ENCODE measurements around the gene LIPC. TPM values are rescaled to one million over a fixed set of nuclear protein-coding genes. Genes with fewer than 3 reads are reported as not detected.

The LIPC gene
- total RNA-seq, 1 donor from 2014 or later = not detected

- DNase-seq (ENCODE audit: low spot score in 2 of 2) (no peak), FAIRE-seq (no peak)
Measured at GRCh38 chr15:58546635-58547627, 115.1 kb downstream of the LIPC start.

GRCh38 chr15:58547628-58548307, 116.0 kb downstream of the LIPC start:
- no peak for DNase-seq (ENCODE audit: low spot score in 2 of 2)
- FAIRE-seq = no peak

- FAIRE-seq (no peak), DNase-seq (ENCODE audit: low spot score in 2 of 2) (no peak)
Measured at GRCh38 chr15:58548308-58549012, 116.7 kb downstream of the LIPC start.

DNA sequence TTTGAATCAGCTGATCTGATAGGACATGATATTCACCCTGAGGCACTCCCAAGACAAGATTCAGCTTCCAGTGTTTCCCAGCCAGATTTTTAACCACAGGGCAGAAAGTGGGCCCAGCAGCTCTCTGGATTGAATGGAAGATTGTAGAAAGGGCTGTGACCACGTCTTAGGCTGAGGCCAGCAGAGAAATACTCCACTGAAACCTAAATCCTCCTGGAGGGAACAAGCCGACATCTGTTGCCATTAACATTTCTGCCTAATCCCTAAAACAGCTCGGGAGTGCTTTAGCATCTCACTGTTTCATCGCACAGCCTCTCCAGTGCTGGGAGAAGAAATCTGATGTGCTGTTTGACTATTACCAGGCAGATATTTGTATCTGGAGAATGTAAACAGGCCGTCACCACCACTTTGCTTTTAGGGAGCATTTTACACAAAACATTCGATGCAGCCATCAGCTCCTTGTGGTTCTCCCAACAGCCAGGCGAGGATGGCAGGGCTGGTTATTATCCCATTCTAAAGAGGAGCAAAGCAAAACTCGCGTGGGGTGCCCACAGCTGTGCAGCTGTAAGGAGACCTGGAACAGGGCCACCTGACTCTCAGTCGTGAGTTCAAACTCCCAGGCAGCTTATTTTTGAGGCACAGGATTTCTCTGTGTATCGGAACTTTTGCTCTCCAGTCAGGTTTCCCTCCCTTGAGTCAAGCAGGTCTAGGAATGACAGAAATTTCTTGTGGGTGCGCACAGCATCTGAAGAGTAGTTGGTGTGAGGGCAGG, 117.4 kb downstream of the LIPC start:
- DNase-seq (ENCODE audit: low spot score in 2 of 2) = no peak

DNA sequence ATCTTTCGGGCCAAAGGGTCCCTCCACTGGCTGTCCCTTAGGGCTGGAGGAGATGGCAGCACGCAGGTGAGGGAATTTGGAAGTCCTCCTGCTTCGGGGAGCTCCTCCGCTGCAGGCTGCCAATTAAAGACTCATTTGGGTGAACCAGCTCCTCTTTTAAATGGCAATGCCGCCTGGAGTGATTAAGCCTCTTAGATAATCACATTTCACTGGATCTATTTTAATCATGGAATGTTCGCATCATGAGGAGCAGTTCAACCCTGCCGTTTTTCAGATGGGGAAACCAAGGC, 117.9 kb downstream of the LIPC start:
- FAIRE-seq (no peak), DNase-seq (ENCODE audit: low spot score in 2 of 2) (no peak)

More for the DNA sequence above, 117.4 kb downstream of the LIPC start:
- FAIRE-seq = no peak

GRCh38 chr15:58551084-58551763, 119.4 kb downstream of the LIPC start:
- DNase-seq (ENCODE audit: low spot score in 2 of 2) (no peak), FAIRE-seq (no peak)

DNA sequence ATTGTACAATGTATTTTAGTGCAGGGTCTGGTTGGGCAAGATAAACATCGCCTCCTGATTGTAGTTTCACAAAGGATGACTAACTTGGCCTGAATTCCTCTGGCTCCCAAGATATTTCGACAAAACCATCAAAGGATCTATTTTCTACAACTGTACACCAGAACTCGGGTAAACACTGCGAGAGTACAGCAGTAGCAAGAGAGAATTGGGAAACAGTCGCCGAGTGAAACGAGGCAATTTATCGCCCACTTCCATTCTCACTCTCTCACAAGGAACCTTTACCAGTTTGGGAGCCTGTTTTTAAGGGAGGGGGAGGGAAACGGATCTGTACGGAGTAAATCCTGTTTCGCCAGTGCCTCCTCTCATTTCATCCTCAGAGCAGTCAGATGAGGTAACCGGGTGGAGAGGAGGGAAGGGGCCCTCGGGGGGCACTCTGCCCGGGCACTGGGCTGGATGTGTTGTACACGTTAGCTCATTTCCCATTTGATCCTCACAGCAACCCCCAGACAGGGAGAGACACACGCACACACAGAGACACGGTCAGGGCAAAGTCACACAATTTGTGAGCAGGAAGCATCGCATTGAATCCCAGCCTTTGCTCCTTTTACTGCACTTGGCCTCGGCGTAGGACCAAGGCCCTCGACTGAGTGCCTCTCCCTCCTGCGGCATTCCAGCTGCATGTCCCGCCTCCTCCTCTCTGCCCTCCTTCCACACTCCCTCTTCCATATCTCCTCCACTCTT, 120.1 kb downstream of the LIPC start:
- FAIRE-seq (no peak), DNase-seq (ENCODE audit: low spot score in 2 of 2) (no peak)

GRCh38 chr15:58552505-58553364, 120.9 kb downstream of the LIPC start:
- FAIRE-seq = no peak

GRCh38 chr15:58553365-58553918, 121.7 kb downstream of the LIPC start:
- no peak for FAIRE-seq
- DNase-seq (ENCODE audit: low spot score in 2 of 2) = no peak

More at GRCh38 chr15:58552505-58553364, 120.9 kb downstream of the LIPC start:
- no peak for DNase-seq (ENCODE audit: low spot score in 2 of 2)

- DNase-seq (ENCODE audit: low spot score in 2 of 2) (no peak), FAIRE-seq (no peak)
Measured at GRCh38 chr15:58554758-58555157, 123.0 kb downstream of the LIPC start.

DNA sequence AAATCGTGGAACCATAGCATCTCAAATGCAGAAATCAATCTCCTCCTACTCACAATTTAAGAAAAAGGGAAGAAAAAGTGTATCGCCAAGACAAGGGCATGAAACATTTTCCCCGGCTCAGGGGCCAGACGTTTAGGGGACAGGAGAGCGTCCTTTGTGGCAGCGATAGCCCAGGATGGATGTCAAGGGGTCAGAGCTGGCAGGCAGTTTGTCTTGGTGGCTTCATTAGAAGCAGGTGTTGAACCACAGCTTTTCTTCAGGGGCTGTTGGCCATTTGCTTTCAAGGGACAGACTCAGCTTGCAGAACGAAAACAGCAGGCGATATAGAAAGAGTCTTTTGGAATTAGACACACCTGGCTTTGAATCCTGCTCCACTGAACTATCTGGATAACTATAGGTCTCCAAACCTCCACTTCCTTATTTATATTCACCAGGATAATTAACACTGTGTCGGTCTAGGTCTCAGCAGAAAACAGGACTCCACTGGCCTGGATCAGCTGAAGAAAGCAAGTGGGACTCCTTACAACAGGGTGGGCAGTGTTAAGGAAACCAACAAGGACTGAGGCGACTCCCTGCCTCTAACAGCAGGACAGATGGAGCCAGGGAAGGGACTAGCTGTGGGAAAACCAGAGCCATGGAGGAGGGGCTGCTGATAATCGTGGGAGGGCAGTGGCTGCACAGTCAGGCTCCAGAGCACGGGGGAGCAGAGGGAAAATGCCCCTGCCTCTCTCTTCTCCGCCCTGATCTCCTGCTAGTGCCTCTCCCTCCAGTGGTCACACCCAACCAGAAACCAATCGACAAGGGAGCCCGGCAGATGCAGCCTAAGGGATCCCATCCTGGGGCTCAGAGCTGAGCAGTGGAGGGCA, 123.6 kb downstream of the LIPC start:
- no peak for FAIRE-seq
- no peak for DNase-seq (ENCODE audit: low spot score in 2 of 2)

- DNase-seq (ENCODE audit: low spot score in 2 of 2) (no peak), FAIRE-seq (no peak)
Measured at GRCh38 chr15:58556028-58556361, 124.2 kb downstream of the LIPC start.

DNA sequence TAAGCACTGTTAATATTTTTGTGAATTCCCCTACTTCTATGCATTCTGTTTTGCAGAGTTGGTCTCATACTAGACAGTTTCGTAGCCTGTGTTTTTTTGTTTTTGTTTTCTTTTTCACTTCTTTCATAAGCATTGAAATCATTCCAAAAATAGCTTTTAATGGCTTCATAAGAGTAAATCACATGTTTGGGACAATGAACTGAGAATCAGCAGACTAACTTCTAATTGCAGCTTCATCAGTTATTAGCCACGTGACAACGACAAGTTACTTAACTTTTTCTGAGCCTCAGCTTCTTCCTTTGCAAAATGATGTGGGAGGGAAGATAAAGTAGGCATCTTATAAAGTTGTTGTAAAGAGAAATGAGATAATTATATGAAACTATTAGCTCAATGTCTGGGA, 124.8 kb downstream of the LIPC start:
- FAIRE-seq (no peak), DNase-seq (ENCODE audit: low spot score in 2 of 2) (no peak)

- DNase-seq (ENCODE audit: low spot score in 2 of 2) = no peak
- FAIRE-seq = no peak
Measured at GRCh38 chr15:58558777-58559176, 127.0 kb downstream of the LIPC start.

GRCh38 chr15:58559904-58560588, 128.3 kb downstream of the LIPC start:
- DNase-seq (ENCODE audit: low spot score in 2 of 2) (no peak), FAIRE-seq (no peak)

DNA sequence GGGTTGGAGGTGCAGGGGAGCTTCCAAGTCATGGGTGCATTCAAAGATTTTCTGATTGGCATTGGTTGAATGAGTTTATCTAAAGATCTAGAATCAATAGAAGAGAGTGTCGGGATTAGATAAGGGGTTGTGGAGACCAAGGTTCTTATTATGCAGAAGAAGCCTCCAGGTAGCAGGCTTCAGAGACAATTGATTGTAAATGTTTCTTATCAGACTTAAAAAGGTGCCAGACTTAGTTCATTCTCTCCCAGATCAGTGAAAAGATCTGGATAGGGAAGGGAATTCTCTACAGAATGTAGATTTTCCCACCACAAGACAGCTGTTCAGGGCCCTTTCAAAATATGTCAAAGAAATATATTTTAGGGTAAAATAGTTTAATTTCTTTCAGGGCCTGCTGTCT, 129.5 kb downstream of the LIPC start:
- FAIRE-seq (no peak), DNase-seq (ENCODE audit: low spot score in 2 of 2) (no peak)

Measured in frontal cortex (tissue), 4 donors.